Activated naive CD8-positive, alpha-beta T cell treated with anti-CD3 and anti-CD28 coated beads, Interleukin-2, amount 50 U/mL, for 24 hours (primary cell): ENCODE data around the gene SEL1L.
"Not testable (repeated sequence)": the region's sequence is repeated elsewhere in the genome, so short reads cannot be mapped to it uniquely, and the experiment has no call there.

Source experiments
- ATAC-seq: fragments of 150-1000 bp; cut with Tn5 transposase; one replicate; pipeline ENCODE4 v1.10.0; 2021
- DNase-seq: peaks from one replicate; pipeline ENCODE4 v3.0.0; 2021
- H3K27ac Mint-ChIP-seq: one replicate; pipeline ENCODE4 v1.8.0; 2021; ENCODE audit warnings: mild to moderate bottlenecking, mixed read lengths
- H3K27me3 Mint-ChIP-seq: one replicate; pipeline ENCODE4 v1.8.0; 2021; ENCODE audit warnings: mixed read lengths
- H3K36me3 Mint-ChIP-seq: one replicate; pipeline ENCODE4 v1.8.0; 2021; ENCODE audit warnings: low read depth, mixed read lengths
- H3K4me1 Mint-ChIP-seq: one replicate; pipeline ENCODE4 v1.8.0; 2021; ENCODE audit warnings: mixed read lengths
- H3K4me3 Mint-ChIP-seq: one replicate; pipeline ENCODE4 v1.8.0; 2021; ENCODE audit warnings: mild to moderate bottlenecking, moderate library complexity, mixed read lengths
- H3K9me3 Mint-ChIP-seq: one replicate; pipeline ENCODE4 v1.8.0; 2021; ENCODE audit warnings: mixed read lengths

SEL1L gene

DNA sequence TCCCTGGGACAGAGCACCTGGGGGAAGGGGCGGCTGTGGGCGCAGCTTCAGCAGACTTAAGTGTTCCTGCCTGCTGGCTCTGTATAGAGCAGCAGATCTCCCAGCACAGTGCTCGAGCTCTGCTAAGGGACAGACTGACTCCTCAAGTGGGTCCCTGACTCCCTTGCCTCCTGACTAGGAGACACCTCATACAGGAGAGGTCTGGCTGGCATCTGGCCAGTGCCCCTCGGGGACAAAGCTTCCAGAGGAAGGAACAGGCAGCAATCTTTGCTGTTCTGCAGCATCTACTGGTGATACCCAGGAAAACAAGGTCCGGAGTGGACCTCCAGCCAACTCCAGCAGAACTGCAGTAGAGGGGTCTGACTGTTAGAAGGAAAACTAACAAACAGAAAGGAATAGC, 7.6 kb upstream of the SEL1L start:
- not testable (repeated sequence) for ATAC-seq, H3K27ac Mint-ChIP-seq, H3K4me1 Mint-ChIP-seq, H3K4me3 Mint-ChIP-seq, H3K36me3 Mint-ChIP-seq, DNase-seq, H3K9me3 Mint-ChIP-seq
- peaks cover 31% of the 10 kb centered on the region for H3K27me3 Mint-ChIP-seq

DNA sequence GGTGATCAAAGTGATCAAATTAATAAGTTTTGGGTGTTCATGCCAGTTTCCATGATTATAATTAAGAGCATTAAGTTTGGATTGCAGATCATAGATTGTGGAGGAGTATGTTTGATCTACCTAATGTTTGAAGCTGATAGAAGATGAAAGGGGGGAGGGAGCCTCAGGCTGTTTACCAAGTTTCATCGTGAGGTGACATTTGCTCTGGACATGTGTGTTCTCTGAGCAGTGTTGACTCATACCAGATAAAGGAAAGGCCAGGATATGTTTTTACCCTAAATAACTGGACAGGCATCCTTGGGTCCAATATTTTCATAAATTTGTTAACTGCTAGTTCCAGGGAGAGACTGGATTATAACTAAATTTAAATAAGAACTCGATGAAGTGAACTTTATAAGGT, 3.5 kb upstream of the SEL1L start:
- H3K27me3 Mint-ChIP-seq = peaks cover 21% of the 10 kb centered on the region
- no peak overlapping the region for H3K27ac Mint-ChIP-seq
- H3K36me3 Mint-ChIP-seq = peaks cover 4% of the 10 kb centered on the region
- no peak overlapping the region for H3K4me3 Mint-ChIP-seq
- peaks cover 29% of the 10 kb centered on the region for H3K4me1 Mint-ChIP-seq
- DNase-seq = no peak
- ATAC-seq = no peak
- no peaks in the 10 kb centered on the region for H3K9me3 Mint-ChIP-seq

DNA sequence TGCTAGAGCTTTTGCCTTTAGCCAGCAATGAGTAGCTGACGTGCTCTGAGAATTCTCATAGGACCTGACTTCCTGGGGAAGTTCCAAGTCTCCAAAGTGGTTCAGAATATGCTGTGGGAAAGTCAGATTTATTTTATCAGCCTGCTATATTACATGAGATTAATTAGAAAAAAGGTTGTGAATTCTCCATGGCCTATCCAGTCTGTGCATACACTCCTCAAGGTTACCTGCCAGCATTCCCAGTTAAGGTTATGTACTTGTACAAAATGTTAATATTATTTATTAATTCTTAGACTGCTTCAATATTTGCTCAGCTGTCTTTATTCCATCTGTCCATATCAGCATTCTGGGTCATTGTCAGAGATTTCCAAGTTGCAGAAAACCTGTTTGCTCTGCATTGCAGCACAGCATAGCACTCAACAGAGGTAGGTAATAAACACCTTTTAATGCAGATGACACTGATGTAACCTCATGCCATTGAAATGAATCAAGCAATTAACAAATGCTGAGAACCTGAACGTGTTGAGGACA, 2.7 kb upstream of the SEL1L start:
- Mint-ChIP-seq H3K9me3 (no peaks in the 10 kb centered on the region), H3K27me3 (peaks cover 16% of the 10 kb centered on the region), H3K36me3 (peaks cover 5% of the 10 kb centered on the region), H3K27ac (no peak overlapping the region), H3K4me3 (no peak overlapping the region), H3K4me1 (peaks cover 34% of the 10 kb centered on the region)
- ATAC-seq (no peak), DNase-seq (no peak)

DNA sequence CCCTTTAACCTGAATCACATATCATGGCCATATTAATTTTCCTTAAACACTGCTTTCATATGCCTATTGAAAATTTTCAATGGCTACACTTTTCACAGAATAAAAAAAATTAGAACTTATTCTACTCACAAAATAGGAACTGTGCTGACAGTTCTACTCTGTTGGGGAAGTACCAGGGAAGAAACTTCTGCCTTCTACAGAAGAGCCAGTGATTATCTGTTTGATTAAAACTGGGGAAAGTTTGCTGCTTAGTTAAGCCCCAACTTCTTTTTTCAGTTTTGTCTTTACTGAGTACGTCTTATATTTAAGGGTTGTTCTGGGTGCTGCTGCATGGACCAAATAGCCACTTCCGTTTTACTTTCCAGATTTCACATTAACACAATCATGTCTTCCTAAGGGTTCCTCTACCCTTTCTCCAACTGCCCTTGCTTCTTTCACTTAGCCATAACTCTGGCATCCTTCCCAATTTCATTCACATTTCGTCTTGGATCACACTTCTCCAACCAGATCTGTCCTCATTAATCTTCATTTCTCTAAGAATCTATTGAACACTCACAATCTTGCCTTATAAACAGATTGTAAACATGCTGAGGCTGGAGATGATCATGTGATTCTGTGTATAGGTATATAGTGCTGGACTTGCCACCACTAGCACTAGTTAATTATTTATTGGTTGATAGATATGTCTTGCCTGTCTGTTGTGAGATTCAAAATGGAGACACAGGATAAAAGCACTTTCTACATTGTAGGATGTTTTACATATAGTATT, 1.9 kb upstream of the SEL1L start:
- H3K27ac Mint-ChIP-seq = peak overlapping the region; percentile 66
- peak overlapping the region; percentile 13 for H3K4me3 Mint-ChIP-seq
- H3K36me3 Mint-ChIP-seq = peaks cover 5% of the 10 kb centered on the region
- H3K9me3 Mint-ChIP-seq = no peaks in the 10 kb centered on the region
- H3K27me3 Mint-ChIP-seq = peaks cover 14% of the 10 kb centered on the region
- ATAC-seq (no peak), DNase-seq (no peak)
- H3K4me1 Mint-ChIP-seq = peaks cover 41% of the 10 kb centered on the region

DNA sequence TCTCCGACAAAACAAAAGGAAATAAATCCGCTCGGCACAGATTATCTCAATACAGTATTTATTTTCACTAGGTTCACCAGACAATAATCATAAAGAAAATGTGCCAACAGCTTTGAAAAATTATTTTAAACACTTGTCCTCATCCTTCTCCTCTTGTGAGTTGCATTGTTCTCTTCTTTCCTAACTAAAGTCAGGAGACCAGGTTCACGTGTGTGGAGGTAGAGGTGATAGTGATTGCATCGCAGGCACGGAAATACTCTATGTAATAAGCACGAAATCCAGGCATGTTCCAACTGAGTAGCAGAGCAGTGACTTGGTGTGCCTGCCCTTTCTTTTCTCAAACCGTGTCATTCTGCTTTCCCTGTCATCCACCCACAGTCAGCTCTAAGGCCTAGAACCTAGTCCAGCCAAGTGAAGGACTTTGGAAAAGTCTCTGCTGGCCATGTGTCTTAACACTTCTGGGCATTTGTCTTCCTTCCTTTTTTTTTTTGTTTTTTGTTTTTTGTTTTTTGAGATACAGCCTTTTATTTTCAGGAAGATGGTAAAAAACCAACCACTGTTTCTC, 939 bp upstream of the SEL1L start:
- Mint-ChIP-seq H3K27me3 (peaks cover 7% of the 10 kb centered on the region), H3K36me3 (peaks cover 5% of the 10 kb centered on the region), H3K4me1 (peaks cover 49% of the 10 kb centered on the region), H3K9me3 (no peaks in the 10 kb centered on the region), H3K4me3 (peak overlapping the region; percentile 92), H3K27ac (peak overlapping the region; percentile 87)
- ATAC-seq (no peak), DNase-seq (peak; percentile 3)

DNA sequence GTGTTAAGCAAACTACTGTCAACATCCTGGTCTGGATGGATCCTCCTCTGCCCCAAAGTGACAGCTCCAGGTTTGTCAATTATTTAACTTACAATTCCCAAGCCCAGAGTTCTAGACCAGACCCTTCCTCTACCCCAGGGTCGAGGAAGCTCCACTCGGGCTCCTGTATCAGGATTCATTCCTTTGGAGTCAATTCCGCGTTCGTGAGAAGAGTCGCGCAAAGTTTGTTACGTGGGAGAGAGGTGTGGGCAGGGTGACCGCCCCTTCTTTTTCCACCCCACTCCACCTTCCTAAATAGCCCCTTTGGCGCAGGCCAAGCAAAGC, 479 bp downstream of the SEL1L start:
- Mint-ChIP-seq H3K27me3 (peaks cover 3% of the 10 kb centered on the region), H3K36me3 (peaks cover 5% of the 10 kb centered on the region)

DNA sequence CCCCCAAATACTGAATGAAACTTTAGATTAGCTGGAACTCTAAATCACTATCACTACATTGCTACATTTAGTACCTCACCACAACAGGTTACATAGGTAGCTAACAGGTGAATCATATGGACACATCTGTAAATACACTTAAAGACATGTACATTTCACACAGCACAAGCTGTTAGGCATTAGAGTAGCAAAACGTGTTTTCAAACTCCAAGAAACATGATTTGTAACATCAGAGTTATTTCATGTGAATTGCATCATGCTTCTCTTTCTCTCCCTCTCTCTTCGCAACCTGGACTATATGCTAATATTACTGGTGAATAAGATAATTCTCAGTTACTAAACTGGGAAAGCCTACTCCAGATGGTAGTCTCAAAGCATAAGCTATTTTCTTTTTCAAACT, 4.3 kb downstream of the SEL1L start:
- DNase-seq (no peak), ATAC-seq (no peak)
- Mint-ChIP-seq H3K4me1 (peaks cover 56% of the 10 kb centered on the region), H3K36me3 (peaks cover 20% of the 10 kb centered on the region), H3K27me3 (peaks cover 3% of the 10 kb centered on the region), H3K9me3 (no peaks in the 10 kb centered on the region), H3K4me3 (no peak overlapping the region), H3K27ac (peak overlapping the region; percentile 56)

More for the DNA sequence above, 479 bp downstream of the SEL1L start:
- H3K27ac Mint-ChIP-seq = peak overlapping the region; percentile 87
- no peak for DNase-seq
- no peak for ATAC-seq
- no peaks in the 10 kb centered on the region for H3K9me3 Mint-ChIP-seq
- H3K4me1 Mint-ChIP-seq = peaks cover 62% of the 10 kb centered on the region
- peak overlapping the region; percentile 92 for H3K4me3 Mint-ChIP-seq

DNA sequence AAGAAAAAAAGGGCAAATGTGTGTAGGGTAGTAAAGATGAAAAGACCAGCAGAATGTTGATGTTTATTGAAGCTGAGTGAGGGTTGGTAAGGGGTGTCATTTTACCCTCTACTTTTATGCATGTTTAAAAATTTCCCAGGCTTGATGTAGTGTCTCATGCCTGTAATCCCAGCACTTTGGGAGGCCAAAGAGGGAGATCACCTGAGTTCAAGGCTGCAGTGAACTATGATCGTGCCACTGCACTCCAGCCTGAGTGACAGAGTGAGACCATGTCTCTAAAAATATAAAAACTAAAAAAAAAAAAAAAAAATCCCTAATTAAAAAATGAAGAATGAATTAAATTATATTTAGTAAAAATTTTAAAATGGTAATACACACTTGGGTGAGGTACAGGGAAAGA, 8.5 kb downstream of the SEL1L start:
- Mint-ChIP-seq H3K27me3 (no peaks in the 10 kb centered on the region), H3K4me3 (no peak overlapping the region), H3K27ac (no peak overlapping the region), H3K4me1 (peaks cover 44% of the 10 kb centered on the region), H3K9me3 (no peaks in the 10 kb centered on the region), H3K36me3 (peaks cover 44% of the 10 kb centered on the region)
- ATAC-seq = no peak
- no peak for DNase-seq

DNA sequence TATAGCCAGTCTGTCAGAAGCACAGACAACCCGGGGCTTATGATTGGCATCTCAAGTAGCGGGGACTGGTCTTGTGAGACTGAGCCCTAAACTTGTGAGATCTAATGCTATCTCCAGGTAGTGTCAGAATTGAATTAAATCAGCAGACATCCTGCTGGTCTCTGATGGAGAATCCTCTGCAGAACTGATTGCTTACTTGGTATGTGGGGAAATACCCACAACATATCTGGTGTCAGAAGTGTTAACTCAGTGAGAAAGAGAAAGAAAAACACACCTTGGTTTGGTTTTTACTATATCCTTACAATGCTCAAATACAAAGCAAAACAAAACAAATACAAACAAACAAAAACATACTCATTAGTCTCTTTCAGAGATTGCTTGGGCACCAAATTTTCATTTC, 10.0 kb downstream of the SEL1L start:
- DNase-seq (no peak), ATAC-seq (no peak)
- H3K4me1 Mint-ChIP-seq = peaks cover 44% of the 10 kb centered on the region
- no peaks in the 10 kb centered on the region for H3K9me3 Mint-ChIP-seq
- H3K36me3 Mint-ChIP-seq = peaks cover 54% of the 10 kb centered on the region
- H3K27me3 Mint-ChIP-seq = no peaks in the 10 kb centered on the region
- no peak overlapping the region for H3K27ac Mint-ChIP-seq
- H3K4me3 Mint-ChIP-seq = no peak overlapping the region

DNA sequence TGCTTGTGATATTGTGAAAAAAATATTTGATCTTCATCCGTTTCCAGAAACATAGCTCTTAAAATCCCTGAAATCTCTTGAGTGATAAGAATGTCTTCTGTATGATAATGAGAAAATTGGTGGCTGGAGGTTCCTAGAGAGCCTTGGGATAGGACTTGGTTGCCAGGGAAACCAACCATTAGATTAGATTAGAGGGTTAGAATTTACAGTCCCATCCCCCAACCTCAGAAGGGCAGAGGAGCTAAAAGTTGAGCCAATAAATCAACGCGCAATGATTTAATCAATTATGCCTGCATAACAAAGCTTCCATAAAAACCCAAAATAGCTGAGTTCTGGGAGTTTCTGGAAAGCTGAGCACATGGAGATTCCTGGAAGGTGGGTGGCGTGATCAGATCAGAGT, 10.6 kb downstream of the SEL1L start:
- DNase-seq = no peak
- Mint-ChIP-seq H3K4me3 (no peak overlapping the region), H3K4me1 (peaks cover 38% of the 10 kb centered on the region), H3K9me3 (no peaks in the 10 kb centered on the region), H3K27me3 (no peaks in the 10 kb centered on the region), H3K27ac (no peak overlapping the region), H3K36me3 (peaks cover 56% of the 10 kb centered on the region)
- no peak for ATAC-seq

DNA sequence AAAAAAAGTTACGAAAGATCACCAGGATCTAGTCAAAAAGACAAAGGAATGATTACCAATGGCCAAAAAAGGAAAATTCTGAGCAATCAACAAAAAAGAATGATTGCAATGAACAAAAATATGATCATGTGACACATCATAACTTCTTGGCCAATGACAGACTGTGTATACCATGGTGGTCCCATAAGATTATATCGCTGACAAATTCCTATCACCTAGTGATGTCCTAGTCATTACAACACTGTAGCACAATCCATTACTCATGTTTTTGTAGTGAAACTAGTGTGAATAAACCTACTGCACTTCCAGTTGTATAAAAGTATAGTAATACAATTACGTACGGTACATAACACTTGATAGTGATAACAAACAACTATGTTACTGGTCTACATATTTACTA, 12.3 kb downstream of the SEL1L start:
- H3K36me3 Mint-ChIP-seq = peaks cover 56% of the 10 kb centered on the region
- ATAC-seq = peak; percentile 60
- no peaks in the 10 kb centered on the region for H3K27me3 Mint-ChIP-seq
- DNase-seq = no peak
- H3K9me3 Mint-ChIP-seq = no peaks in the 10 kb centered on the region
- H3K4me1 Mint-ChIP-seq = peaks cover 36% of the 10 kb centered on the region
- H3K27ac Mint-ChIP-seq = no peak overlapping the region
- no peak overlapping the region for H3K4me3 Mint-ChIP-seq

DNA sequence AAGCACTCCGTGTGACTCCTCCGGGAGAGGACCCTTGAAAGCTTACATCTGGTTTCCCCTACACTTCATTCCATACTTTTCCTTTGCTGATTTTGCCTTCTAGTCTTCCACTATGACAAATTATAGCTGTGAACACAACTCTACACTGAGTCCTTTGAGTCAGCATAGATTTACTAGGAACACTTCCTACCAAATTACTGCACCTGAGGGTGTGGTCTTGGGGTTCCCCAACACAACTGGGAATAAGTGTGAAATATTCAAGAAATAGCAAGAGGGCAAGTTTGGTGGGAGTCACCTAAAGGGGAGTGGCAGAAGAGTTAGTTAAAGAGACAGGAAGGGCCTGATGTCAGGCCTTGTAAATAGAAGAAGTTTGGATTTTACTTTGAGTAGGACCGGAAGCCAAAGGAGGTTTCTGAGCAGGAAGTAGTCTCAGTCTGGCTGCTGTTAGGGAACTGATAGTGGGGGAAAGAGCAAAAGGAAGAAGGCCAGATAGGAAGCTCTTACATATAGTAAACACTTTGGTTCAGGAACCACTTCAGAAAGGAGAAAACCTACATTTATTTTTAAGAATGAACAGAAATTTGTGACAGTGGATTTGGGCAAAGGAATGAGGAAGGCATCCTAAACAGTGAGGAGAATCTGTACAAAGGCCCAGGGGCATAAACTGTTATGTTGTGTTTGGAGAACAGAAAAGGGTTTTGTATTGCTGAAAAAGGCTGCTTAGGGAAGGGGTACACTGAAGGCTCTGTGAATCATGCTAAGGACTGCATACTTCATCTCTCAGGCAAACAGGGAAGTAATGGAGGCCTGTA, 14.2 kb downstream of the SEL1L start:
- Mint-ChIP-seq H3K4me3 (no peak overlapping the region), H3K27me3 (no peaks in the 10 kb centered on the region), H3K4me1 (peaks cover 33% of the 10 kb centered on the region), H3K36me3 (peaks cover 57% of the 10 kb centered on the region), H3K27ac (peak overlapping the region; percentile 80), H3K9me3 (no peaks in the 10 kb centered on the region)
- ATAC-seq = peak; percentile 70
- no peak for DNase-seq

DNA sequence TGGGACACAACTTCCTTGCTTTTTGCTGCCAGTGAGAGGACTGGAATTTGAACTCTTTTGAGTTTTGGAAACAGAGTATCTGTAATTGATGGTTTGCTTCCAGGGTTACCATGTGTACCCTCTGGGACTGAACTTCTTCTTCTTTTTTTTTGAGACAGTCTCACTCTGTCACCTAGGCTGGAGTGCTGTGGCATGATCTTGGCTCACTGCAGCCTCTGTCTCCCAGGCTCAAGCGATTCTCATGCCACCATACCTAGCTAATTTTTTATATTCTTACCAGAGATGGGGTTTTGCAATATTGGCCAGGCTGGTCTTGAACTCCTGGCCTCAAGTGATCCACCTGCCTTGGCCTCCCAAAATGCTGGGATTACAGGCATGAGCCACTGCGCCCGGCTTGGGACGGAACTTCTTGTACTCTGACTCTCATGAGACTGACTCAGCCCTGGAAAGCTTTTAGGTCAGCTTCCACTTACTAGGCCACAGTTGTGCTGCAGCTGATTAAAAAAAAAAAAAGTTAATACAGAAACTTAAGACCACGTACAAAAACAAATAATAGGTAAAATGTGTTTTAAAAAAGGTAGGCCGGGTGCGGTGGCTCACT, 15.8 kb downstream of the SEL1L start:
- H3K4me3 Mint-ChIP-seq = no peak overlapping the region
- ATAC-seq = no peak
- DNase-seq = no peak
- no peaks in the 10 kb centered on the region for H3K9me3 Mint-ChIP-seq
- H3K36me3 Mint-ChIP-seq = peaks cover 55% of the 10 kb centered on the region
- H3K27me3 Mint-ChIP-seq = no peaks in the 10 kb centered on the region
- no peak overlapping the region for H3K27ac Mint-ChIP-seq
- peaks cover 30% of the 10 kb centered on the region for H3K4me1 Mint-ChIP-seq

DNA sequence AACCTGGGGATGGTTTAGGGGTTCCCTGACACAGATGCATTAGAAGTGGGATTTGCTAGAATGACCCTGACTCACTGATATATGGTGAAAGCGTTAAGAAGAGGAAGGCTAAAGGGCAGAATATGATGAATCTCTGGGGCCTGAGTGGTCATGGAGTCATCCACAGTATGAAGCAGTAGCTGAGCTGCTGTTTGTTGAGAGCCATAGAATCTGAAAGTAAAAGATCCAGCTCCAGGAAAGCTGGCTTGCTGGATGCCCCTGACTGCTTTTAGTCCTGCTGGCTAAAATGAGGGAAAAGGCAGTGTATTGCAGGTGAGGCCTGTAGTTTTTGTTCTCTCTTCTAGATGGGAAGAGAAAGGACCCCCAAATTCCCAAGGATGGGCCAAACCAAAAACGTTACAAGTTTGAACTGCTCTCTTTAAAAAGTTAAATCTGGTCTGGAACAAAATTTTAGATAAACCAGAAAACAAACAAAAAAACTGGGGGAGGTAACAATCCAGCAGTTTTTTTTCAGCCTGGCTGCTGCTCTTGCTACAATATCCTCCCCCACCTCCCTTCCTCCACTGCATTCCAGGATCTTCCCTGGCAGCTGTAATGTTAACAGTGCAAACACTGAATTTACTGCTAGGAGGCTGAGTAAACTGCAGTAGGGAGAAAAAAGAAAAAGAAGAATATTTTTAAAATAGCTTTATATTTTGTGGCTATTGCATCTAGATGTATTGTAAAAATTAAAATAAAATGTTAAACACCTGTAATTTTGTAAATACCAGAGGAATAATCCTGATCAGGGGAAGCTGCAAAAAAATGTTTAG, 16.5 kb downstream of the SEL1L start:
- Mint-ChIP-seq H3K27me3 (no peaks in the 10 kb centered on the region), H3K4me3 (no peak overlapping the region), H3K36me3 (peaks cover 56% of the 10 kb centered on the region), H3K27ac (no peak overlapping the region), H3K4me1 (peaks cover 32% of the 10 kb centered on the region), H3K9me3 (no peaks in the 10 kb centered on the region)
- no peak for DNase-seq
- ATAC-seq = no peak
